Ammon's horn (tissue), 1 donor: ENCODE results near the gene CBX6.
"Not testable (repeated sequence)": the region's sequence is repeated elsewhere in the genome, so short reads cannot be mapped to it uniquely, and the experiment has no call there.

Experiments
- DNase-seq: peaks from one replicate; pipeline ENCODE4 v3.0.0-alpha.2; 2016; ENCODE audit warnings: low spot score

The CBX6 gene

GRCh38 chr22:38861170-38861876, 10.7 kb downstream of the CBX6 start:
- no peak for DNase-seq

DNA sequence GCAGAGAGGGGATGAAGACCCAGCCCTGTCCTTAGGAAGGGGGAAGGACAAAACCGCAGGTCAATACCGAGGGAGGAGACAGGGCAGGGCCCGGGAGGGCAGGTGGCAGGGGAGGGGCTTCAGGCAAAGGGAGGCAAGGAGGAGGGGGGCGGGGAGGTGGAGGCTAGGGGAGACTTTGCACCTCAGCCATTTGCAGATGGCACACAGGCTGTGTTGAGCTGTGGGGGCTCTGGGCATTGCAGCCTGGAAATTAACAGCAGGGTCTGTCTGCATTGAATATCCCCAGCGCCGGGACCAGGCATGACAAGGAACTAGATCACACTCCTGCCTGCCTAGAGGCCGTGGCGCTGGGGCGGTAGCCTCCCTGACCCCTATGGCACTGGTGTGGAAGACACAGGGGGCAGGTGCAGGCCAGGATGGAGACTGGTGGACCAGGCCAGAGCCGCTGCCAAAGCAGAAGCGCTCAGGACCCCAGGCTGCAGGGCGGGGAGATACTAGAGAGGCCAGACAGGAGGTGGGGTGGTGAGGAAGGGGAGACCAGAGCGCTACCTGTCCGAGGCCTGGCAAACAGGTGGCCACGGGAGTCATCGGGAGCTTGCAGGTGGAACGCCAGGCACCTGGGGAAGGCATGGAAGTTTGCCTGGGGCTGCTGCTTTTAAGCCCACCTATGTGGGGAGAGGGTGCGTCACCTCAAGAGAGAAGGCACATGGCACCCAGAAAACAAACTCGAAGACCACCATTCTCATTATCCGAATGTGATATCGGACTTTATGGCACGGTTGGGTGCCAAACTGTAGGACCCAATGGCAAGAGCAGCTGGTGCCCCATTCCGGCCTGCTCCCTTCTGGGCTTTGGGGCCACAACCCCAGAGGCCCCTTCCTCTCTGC, 11.5 kb downstream of the CBX6 start:
- no peak for DNase-seq

DNA sequence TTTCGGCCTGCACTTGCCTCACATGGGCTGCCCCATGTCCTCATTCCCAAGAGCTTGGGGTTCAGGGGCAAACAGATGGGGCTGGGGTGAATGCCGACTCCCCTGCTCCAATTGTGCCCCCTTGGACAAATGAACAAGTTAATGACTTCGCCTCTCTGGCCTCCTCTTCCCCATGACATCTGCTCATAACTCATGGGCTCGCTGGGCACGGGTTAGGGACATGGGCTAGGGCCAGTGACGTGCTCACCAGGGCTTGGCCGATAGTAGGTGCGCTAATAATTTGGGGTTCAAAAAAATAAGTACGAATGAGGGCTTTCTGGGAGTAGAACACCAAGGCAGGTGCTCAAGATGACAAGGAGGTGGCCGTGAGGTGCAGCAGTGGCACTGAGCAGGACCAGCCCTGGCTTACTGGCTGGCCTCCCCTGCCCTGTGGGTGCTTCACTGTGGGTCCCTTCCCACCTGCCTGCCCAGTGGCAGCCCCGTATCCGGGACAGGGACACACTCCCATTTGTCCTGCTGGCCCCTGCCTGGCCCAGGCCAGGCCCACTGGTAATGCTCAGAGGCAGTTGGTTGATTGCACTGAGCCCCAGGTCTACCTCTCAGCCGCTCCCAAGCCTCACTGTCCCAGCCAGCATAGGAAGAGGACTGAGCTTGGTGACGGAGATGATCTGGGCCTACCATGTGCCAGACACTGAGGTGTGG, 12.3 kb downstream of the CBX6 start:
- DNase-seq, result no peak

- DNase-seq, result no peak
These were observed 13.5 kb downstream of the CBX6 start for GRCh38 chr22:38858492-38858891.

- not testable (repeated sequence) for DNase-seq
These were observed 17.5 kb downstream of the CBX6 start for GRCh38 chr22:38854476-38854875.

DNA sequence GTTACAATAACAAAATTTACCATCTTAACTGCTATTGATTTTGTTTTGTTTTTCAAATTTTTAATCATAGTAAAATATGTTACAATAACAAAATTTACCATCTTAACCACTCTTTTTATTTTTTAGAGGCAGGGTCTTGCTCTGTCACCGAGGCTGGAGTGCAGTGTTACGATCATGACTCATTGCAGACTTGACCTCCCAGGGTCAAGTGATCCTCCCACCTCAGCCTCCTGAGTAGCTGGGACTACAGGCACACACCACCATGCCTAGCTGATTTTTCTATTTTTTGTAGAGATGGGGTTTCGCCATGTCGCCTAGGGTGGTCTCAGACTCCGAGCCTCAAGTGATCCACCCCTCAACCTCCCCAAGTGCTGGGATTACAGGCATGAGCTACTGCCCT, 18.1 kb downstream of the CBX6 start:
- DNase-seq, result not testable (repeated sequence)

- no peak for DNase-seq
These were observed 18.8 kb downstream of the CBX6 start for GRCh38 chr22:38853196-38853651.

- no peak for DNase-seq
These were observed 19.5 kb downstream of the CBX6 start for GRCh38 chr22:38852522-38852921.

DNA sequence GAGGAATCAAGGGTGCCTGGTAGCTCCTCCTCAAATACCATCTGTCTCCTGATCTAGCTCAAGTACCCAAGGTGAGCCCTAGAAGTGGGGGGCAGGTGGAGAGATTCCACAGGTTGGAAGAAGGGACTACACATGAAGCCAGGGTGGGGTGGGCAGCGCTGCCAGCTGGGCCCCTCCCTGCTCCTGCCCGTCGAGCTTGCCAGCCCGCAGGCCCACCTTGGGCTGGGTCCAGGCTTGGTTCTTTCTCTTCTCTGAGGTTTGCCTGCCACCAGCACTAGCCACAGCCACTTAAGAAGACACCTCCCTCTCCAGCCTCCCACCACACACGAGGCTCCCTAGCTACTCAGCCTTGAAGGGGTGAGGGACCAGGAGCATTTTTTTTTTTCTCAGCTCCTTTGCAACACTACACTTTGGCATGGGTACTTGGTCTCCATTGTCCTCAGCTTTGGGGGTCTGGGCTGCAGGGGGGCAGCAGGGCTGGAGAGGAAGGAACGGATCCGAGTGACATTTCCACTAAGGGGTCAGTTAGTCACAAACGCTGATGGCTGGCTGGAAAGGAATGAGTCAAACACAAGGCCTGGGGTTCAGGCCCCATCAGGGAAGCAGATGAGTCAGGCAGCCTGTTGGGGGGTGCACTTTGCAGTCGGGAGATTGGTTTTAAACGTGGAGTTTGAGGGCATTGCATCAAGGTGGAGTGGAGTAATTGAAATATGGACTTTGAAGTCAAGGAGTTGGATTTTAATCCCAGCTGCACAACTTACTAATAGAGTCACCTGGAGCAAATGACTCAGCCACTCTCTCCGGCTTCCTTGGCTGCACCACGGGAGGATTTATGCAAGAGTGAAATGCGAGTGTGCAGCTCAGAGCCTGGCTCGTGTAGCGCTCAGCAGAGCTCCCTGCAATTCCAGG, 20.8 kb downstream of the CBX6 start:
- DNase-seq, result no peak

DNA sequence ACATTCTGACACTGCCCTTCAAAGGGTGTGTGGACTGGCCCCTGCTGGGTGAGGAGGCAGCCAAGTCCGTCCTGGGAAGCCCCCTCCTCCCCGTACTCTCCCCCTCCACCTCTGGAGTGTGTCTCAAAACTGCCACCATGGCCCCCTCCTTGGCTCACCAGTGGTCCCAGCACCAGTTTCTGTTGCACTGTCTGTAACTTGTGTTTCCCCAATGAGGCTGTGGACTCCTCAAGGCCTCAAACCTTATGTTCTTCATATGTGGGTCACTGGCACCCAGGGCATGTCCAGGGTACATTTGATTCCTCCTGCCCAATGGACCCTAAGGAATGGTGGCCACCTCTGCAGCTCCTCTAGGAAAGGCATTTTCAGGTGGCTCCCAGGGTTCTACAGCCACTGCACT, 21.6 kb downstream of the CBX6 start:
- no peak for DNase-seq

- DNase-seq, result no peak
These were observed 22.2 kb downstream of the CBX6 start for GRCh38 chr22:38849811-38850210.

- no peak for DNase-seq
These were observed 25.6 kb downstream of the CBX6 start for GRCh38 chr22:38846412-38846811.

- DNase-seq, result no peak
These were observed 26.8 kb downstream of the CBX6 start for GRCh38 chr22:38845004-38845740.

GRCh38 chr22:38844315-38845003, 27.6 kb downstream of the CBX6 start:
- DNase-seq, result no peak

- DNase-seq, result peak; percentile 65
These were observed 28.2 kb downstream of the CBX6 start, which contains the start of gene NPTXR for GRCh38 chr22:38843657-38844314. NPTXR (minus strand) TSS chr22:38844028.

- peak; percentile 58 for DNase-seq
These were observed 28.8 kb downstream of the CBX6 start for GRCh38 chr22:38843201-38843656.

DNA sequence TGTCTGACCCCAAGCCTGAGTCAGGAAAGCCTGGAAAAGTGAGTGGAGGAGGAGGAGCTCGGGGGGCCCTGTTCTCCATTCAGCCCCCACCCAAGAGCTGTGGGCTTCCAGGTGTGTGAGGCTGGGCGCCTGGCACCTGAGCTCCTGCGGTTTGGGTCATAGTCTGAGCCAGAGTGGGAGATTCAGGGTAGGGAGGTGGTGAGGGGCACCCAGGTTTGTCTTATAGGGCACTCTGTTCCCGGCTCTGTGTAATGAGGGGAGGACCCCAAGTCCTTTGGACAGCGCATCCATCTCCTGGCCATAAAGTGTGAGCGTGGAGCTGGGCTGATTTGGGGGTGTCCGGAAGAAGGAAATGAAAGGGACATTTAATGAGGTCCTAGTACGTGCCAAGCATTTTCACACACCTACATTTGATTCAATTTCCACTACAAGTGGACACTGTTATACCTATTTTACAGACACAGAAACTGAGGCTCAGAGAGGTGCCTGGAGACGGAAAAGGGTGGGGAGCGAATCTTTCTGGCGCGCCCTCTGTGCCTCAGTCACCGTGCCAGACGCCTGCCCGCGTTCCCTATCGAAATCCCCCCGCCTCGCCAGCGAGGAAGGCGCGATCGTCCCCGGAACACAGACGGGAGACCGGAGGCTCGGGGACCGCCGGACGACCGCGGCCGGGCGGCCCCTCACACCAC, 29.4 kb downstream of the CBX6 start:
- no peak for DNase-seq

DNA sequence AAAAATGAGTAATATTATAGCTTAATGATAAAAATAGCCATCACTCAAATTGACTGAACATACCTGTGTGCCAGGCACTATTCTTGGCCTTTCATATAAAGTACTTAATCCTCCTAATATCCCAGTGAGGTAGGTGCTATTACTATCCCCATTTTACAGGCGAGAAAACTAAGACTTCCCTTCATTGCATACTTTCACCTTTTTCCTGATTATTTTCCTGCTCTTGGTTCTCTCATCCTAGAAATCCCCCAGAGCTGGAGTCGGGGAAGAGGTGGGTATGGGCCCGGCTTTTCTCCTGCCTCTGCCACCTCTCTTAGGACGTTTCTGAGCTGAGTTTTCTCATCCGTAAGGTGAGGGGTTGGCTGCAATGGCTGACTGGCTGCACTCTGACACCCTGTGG, 30.4 kb downstream of the CBX6 start:
- DNase-seq, result no peak

- DNase-seq, result no peak
These were observed 30.8 kb downstream of the CBX6 start for GRCh38 chr22:38841211-38841610.
